Dedifferentiated amniotic fluid mesenchymal stem cell (primary cell): Measurements from ENCODE around the gene FAM221B.

Experiments
- DNase-seq: peaks from one replicate; pipeline ENCODE4 v3.0.0-alpha.2; 2016; ENCODE audit errors: extremely low spot score

FAM221B gene

DNA sequence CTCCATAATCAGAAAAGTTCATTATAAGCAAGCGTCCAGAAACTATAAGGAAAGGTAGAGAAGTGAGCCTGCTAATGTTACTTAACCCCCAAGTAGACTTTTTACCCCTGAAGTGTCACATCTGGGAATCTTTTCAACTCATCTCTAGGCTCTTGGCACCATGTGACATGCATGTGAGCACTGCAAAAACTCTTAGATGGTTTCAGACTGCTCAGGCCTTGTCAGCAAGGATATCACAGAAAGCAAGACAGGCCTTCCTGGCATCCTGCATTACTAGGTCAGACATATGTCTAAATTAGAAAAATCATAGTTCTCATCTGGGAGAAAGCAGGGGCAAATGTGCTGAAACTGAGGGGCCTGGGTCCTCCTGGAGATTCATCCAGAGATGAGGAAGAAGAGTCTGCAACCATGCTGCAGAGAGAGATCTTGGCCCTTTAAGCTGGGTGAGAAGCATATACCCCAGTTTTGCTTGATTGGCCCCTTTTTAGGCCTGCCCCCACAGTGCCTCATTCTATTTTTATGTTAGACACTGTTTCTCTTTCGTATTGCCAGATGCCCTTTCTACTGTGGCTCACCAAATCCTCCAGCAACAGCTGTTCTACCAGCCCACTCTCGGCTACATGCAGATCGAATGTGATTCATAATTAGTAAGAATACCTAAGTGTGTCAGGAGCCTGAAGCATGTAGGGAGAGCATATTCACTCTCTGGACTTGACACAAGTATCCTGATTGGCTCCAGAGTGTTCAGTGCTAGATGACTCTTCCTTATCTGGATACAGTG, 19.4 kb upstream of the FAM221B start:
- DNase-seq: peak; percentile 63

DNA sequence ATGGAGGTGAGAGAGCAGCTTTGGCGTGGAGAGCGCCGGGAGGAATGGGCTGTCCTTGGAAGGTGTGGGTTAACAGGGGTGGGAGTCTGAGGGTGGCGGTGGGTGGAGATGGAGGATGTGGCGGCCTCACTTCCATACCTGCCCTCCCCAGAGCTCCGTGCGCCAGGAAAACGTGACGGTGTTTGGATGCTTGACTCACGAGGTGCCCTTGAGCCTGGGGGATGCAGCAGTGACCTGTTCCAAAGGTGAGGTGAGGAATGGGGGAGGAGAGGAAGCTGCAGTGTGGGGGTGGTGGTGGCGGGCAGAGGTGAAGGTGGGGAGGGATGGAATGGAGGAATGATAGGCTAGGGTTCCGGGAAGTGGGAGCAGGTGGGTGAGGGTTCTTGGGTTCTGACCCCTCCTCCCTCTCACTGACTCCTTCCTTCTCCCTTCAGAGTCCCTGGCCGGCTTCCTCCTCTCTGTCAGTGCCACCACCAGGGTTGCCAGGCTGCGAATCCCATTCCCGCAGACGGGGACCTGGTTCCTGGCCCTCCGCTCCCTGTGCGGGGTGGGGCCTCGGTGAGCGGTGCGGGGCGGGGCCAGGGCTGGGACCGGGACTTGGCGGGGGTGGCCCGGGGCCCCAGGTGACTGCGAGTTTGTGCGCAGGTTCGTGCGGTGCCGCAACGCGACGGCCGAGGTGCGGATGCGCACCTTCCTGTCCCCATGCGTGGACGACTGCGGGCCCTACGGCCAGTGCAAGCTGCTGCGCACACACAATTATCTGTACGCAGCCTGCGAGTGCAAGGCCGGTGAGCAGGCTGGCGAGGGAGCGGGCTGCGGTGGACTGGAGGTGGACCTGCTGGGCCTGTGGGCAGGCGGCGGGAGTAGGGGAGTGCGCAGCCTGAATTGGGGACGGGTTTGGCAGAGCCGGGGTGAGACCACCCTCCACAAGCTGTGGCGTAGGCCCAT, 17.6 kb upstream of the FAM221B start:
- no peak for DNase-seq

DNA sequence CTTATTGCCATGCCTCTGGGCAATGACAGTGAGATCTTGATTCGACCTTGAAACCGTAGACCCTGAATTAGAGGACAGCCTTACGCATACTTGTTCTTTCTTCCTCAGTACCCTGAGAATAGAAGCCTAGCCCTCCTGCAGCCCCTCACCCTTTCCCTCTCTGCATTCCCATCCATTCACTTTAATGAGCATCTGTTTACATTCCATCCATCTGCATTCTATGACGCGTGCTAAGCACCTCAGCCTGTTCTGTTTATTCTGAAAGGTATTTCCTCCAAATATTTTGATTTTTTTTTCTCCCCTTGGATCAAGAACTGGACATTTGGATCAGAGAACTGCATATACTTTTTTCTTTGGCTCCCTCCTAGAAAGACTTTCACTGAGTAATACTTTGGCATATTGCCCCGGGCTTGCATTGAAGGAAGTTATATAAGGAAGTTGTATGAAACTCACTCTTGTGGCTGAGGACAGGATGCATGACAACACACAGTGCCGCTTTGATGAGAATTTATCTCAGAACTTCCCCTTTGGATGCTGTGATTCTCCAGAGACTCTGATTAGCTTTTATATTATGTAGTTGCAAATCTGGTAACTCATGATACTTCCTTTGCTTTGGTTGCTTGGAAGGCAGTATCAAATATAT, 16.2 kb upstream of the FAM221B start:
- peak; percentile 95 for DNase-seq

DNA sequence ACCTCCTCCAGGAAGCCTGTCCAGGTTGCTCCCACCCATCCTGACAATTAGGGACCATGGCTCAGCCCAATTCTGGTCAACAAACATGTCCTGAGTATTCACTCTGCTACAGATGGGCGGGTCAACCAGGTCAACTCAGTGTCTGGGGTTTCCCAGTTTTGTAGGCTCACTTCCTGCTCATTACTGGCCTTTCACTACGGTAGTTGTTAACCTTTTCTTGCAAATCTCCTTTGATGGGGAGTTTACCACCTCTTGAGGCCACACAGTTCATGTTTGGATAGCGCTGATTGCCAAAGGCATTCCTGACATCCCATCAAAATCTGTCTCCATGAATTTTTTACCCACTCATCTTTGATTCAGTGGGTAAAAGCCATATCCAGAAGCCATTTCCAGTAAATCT, 14.3 kb upstream of the FAM221B start:
- DNase-seq: no peak

DNA sequence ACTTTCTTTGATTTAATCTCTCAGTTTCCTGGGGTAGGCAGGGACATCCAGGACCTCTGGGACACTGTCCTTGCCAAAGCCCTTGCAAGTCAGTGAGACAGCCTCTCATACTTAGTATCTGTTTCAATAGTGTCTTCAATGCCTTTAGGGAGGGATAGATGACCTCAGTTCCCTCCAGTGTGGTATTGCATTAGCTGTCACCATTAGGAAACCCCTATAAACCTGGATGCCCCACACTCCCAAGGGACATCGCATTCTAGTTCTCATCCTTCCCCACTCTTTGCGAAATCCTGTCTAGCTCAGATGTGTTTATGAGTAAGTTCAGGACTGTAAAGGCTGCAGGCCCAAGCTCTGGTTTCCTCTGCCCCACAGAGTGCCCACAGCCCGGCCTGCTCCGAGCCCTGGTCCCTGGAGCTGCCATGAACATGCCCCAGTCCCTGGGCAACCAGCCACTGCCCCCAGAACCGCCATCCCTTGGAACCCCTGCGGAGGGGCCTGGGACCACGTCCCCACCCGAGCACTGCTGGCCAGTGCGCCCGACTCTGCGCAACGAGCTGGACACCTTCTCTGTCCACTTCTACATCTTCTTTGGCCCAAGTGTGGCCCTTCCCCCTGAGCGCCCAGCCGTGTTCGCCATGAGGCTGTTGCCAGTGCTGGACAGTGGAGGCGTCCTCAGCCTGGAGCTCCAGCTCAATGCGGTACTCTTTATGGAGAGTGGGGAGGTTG, 13.7 kb upstream of the FAM221B start:
- DNase-seq: no peak

DNA sequence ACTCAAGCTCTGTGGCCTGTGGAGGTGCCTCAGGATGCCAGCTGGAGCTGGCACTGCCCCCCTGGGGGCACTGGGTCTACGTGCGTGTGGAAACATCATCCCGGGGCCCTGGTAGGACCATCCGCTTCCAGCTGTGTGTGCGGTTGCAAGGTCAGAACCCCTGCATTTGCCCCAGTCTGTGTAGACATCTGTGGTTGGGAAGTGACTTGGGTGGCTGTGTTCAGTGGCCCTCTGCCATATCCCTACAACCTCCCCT, 13.0 kb upstream of the FAM221B start:
- no peak for DNase-seq

DNA sequence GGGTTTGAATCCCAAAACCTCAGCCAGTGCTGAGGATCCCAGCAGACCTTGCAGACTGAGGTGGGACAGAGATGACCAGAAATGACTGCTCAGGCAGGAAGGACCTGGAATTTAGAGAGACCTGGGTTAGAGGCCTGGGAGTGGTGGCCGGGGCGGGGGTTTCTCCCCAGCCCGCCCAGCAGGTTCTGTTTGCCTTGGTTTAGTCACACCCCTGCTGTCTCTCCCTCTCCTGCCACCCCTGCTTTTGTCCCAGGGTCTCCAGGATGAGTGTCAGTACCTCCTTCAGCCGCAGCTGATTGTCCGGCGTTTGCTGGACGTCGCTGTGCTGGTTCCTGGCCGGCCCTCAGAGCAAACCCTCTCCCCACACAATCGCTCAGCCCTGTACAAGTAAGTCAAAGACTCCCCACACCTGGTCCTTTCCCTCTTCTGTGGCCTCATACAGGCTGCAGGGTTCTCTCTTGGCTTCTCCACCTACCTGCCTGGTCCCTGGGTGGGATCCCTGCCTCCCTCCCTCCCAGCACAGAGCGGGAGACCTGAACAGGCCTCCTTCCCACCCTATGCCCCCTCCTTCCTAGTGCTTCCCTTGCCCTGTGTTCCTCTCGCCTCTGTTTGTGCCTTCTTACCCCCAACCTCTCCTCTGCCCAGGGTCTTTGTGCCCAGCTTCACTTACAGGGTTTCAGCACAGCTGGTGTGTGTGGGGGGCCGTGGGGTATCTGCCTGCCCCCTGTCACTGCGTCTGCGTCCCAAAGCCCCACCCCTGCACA, 12.5 kb upstream of the FAM221B start:
- no peak for DNase-seq

DNA sequence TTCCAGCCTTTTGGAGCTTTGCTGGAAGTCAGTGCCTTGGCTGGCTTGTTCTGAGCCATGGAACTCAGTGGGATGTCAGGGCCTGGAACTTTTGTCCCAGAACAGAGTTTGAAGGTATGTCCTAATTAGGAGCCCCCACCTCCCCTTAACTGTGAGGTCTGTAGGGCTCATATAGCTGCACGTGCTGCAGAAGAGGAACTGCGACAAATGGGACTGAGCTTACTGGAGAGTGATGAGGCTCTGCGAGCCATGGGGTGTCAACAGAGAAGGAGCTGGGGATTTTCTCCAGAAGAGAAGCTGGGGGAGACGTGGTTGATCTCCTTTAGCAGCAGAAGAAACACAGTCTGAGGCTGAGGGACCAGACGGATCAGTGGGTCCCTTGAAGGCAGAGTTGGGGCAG, 11.4 kb upstream of the FAM221B start:
- no peak for DNase-seq

DNA sequence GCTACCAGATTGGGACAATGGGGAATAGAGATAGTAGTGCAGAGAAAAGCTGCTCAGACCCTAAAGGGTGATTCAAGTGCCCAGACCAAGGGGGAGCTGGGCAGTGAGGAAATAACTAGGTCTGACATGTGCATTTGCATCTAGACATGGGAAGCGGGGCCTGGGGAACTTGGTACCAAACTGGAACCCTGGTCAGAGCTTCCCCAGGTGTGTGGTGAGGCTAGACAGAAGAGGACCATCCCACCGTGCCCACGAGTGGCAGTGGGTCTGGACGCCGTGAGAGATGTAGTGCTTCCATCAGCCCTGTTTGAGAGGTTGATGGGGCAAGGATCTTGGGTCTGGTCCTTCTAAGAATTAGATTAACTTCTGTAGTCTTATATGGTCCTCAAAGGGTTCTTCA, 8.1 kb upstream of the FAM221B start:
- no peak for DNase-seq

DNA sequence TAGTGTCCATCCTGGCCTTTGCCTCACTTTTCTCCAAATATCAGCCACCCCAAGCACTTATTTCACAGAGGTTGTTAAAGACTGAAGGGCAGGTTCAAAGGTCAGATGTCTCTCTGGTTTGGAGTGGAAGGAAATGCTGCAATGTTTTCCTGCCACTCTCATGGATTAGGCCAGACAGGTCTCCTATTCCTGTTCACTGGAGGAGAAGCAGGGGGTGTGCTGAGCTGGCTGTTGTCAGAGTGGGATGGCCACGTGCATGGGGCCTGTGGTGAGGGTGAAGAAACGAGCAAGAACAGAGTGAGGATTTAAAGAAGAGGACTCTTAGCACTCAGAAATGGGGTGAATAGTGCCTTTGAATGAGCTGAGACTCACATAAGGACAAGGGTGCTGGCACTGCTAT, 7.2 kb upstream of the FAM221B start:
- DNase-seq: no peak

DNA sequence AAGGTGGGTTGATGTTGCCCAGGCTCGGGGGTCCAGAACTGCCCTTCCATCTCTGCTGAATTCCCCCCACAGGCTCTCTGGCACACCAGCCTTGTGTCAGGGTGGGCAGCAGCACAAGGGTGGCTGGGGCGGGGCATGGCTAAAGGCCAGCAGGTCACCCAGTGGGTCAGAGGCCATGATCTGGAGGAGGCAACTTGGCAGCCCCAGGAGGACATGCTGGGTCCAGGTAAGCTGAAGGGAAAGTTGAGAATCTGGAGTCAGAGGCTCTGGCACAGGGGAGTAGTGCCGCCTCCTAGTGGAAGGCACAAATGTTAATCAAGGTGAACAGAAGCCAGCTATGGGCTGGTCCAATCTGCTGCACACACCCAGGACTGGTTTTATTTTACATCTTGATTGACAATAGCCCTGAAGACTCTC, 6.7 kb upstream of the FAM221B start:
- DNase-seq: no peak

DNA sequence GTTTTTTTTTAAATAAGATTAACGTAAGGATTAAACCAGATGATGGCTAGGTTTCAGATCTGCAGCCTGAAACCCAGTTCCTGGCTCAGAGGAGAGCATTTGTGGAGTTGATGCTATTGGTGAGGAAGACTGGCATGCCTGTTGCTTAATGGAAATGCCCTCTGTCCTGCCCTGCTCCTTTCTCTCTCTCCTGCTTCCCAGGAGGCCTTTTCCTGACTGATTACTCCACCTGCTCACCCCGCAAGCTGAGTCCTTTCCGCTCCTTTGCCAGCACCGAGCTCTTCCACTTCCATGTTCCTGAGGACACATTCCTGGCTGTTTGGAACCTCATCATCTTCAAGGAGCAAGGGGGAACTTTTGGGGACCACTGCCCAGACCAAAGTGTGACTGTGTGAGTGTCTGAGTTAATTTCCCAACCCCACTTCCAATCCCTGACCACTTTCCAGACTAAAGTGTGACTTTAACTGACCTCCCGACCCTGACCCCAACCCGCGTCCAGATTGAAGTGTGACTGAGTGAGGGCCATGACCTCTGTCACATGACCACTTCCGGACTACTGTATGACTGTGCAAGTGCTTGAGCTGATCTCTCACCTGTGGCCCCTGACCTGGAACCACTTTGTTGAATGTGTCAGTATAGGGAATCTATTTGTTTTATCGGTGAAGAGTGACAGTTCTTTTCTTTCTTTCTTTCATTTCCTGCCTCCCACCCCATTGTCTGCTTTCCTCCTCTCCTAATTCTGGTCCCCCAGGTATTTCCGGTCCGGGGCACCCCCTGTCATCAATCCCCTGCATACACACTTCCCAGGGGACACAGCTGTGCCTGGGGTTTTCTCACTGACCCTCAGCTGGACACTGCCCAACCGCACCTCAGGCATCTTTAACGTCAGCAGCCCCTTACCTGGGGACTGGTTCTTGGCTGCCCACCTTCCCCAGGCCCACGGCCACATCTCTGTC, 6.0 kb upstream of the FAM221B start:
- no peak for DNase-seq

DNA sequence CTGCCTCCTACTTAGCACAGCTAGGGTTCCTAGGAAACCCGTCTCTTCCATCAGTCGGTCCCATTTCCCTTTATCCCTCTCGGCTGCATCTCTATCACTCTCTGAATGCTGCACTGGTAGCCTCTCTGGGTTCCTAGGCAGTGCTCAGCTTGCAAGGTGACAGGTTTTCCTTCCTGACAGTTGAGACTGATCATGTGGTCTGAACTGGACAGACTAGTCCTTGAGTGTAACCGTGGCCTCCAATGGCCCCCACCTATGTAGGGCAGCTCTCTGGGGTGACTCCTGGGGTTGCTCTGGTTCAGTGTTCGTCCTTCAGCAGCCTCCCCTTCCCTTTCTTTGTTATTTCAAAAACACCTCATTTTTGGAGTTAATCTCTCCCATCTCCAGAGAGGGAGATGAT, 4.3 kb upstream of the FAM221B start:
- DNase-seq: no peak

DNA sequence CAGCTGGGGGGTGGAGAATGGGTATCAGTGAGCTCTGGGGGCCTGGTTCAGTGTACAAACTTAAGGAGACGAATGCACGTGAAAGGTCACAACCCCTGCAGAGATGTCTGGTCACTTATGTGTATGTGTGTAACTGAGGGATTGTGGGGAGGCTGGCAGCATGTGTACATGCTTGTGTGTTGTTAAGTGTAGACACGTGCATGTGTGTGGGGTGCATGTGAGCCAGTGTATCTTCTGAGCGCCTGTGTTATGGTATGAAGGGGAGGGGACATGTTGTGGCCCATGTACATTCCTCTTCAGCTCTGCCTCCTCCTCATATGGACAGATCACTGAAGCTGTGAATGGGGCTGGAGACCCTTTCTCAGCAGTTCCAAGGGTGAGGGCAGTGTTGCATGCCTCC, 2.5 kb upstream of the FAM221B start:
- DNase-seq: no peak

DNA sequence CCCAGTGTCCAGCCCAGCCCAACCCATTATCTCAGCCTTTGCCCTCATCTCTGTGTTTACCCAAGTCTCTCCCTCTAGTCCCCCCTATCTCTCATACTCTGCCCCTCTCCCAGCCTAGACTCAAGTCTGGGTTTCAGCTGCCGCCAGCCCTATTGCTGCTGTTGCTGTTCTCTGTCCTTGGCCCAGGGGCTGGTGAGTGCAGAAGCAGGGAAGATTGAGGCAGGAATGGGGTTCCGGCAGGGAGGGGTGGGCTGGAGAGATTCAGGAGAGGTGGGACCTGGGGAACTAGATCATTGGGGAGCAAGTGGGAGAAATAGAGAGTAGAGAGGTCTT, 1.2 kb upstream of the FAM221B start:
- DNase-seq: no peak

DNA sequence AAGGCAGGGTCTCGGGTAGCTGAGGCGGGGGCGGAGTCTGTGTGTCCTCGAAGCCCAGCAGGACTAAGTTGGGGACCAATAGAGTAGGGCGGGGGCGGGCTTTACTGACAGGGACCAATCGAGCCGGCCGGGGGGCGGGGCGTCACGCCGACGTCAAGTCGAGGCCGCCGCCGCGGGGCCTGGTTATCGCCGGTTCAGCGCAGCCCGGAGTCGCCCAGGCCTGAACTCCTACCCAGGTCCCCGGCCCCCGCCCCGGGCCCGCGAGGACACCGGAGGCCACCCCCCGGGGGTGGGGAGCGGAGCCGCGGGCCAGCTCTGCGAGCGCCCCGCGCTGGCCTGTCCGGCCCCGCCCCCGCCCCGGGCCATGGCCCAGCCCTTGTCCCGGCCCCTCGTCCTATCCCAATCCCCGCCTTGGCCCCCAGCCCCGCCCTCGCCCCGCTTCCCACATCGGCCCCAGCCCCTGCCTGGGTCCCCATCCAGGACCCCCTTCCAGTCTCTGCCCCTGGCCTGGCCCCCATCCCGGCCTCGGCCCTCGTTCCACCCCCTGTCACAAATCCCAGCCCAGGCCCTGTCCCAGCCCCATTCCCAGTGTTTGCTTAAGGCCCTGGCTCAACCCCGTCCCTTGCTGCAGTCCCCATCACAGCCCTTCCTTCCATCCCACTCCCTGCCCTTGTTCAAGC, 692 bp upstream of the FAM221B start, which contains the start of gene TMEM8B:
Gene TMEM8B (plus strand): TSS at position 145 of the 680 bp plus-strand sequence. CDS start 220 bp downstream, at position 365.
- DNase-seq: peak; percentile 95

DNA sequence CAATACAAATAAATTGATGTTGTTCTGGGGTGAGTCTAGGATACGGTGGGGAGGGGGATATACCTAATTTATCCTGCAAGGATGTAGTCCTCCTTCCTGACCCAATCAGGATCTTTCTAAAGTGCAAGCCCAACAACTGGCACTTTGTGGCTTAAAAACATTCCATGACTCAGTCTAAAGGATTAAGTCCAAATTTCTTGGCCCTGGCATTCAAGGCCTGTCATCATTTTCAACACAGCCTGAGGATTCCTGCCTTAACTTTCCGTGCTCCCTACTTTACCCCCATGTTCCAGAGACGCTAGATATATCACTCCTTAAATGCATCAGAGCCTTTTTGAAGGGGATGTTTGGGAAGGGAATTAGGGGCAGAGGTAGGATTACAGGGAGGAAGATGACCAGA, 1.0 kb downstream of the FAM221B start:
- peak; percentile 90 for DNase-seq

DNA sequence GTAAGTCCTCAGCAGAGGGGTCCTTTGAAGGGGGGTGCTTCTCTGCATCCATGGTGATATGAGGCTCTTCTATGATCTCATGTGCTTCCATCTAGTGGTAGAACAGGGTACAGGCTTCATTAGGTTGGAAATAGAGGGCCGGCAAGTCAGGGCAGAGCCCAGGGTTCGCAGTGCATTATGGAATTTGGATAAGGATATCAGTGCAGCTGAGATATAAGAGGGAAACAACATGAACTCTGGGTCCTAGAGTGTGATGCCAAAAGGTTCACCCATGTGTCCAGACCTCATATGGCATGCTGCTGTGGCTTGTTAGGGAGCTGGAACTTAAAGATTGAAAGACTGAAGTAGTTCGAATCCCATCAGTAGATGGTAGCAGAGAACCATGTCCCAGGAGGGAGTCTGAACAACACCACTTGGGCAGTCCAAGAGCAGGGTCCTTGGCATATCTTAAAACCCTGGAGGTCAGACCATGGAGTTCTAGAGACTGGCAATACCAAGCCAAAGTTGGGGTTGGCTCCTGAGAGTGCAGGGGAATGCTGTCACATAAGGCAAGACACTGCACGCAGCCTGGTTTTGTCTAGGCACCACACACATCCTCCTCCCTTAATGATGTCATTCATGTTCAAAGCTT, 2.3 kb downstream of the FAM221B start:
- DNase-seq: peak; percentile 59

DNA sequence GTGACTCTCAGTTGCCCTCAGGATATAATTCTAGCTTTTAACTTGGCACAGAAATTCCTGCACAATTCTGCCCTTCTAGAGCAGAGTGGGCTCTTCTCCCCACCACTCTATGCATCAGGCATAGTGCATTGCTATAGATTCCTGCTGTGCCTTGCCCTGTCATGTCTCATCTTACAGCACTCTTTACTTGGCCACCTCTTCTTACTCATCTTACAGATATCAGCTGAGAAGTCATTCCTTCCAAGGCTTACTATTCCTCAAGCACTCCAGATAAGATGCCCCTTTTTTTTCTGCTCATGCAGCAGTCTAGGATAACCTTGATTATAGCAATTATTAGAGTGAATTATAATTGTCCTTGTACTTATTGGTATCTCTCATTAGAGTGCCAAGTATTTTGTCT, 5.6 kb downstream of the FAM221B start:
- DNase-seq: no peak
